ENCODE results near the gene RCL1.

Gene RCL1

GRCh38 chr9:4768681-4769080, 24.1 kb upstream of the RCL1 start:
- no peak for TF ChIP-seq GATA3 (IDR thresholded peaks at IDR 0.05; ENCODE audit: low read depth, low read length)
- no peak for TF ChIP-seq GATA2 (IDR thresholded peaks at IDR 0.05; ENCODE audit: low read depth, low read length)

GRCh38 chr9:4769321-4770080, 23.2 kb upstream of the RCL1 start:
- TF ChIP-seq GATA2 (IDR thresholded peaks at IDR 0.05; ENCODE audit: low read depth, low read length) (no peak), GATA3 (IDR thresholded peaks at IDR 0.05; ENCODE audit: low read depth, low read length) (no peak)

DNA sequence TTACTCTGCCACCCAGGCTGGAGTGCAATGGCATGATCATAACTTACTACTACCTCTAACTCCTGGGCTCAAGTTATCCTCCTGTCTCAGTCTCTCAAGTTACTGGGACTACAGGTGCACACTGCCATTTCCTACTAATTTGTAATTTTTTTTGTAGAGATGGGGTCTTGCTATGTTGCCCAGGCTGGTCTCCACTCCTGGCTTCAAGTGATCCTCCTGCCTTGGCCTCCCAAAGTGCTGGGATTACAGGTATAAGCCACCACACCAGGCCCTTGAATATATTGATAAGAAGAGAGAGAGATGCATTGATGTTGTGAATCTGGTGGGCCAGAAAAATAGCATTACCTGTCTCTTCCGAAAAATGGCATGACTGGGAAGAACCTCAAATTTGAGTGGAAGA, 21.0 kb upstream of the RCL1 start:
- no peak for TF ChIP-seq GATA2 (IDR thresholded peaks at IDR 0.05; ENCODE audit: low read depth, low read length)
- no peak for TF ChIP-seq GATA3 (IDR thresholded peaks at IDR 0.05; ENCODE audit: low read depth, low read length)

DNA sequence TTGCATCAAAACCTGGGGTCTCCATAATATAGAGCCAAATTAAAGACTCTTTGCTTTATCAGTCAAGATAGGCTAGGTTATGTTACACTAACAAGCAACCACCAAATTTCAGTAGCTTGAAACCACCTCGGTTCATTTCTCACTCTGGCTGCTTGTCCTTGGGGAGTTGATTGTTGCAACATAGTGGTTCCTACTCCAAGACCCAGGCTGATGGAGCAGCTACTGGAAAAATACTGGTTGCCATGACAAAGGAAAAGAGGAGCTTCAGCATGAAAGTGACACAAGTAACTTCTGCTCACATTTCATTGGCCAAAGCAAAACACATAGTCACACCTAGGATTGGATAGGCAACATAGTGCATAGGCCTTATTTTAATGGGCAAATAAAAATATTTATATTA, 18.5 kb upstream of the RCL1 start:
- TF ChIP-seq GATA2 (IDR thresholded peaks at IDR 0.05; ENCODE audit: low read depth, low read length) (no peak), GATA3 (IDR thresholded peaks at IDR 0.05; ENCODE audit: low read depth, low read length) (no peak)

DNA sequence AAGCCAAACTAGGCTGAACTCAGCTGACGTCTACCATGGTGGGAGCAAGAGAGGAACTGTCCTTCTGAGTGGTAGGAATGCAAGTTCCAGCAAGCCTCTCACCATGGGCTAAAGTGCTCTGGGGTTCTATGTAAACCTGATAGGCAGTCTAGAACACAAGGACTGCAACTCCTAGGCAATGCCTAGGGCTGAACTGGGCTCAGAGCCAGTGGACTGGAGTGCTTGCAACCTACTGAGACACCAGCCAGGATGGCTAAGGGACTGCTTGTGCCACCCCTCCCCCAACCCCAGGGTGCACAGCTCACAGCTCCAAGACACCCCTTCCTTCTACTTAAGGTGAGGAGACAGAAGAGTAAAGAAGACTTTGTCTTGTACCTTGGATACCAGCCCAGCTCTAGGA, 12.1 kb upstream of the RCL1 start:
- no peak for TF ChIP-seq GATA2 (IDR thresholded peaks at IDR 0.05; ENCODE audit: low read depth, low read length)
- TF ChIP-seq GATA3 (IDR thresholded peaks at IDR 0.05; ENCODE audit: low read depth, low read length), result no peak

GRCh38 chr9:4781408-4781807, 11.3 kb upstream of the RCL1 start:
- TF ChIP-seq GATA3 (IDR thresholded peaks at IDR 0.05; ENCODE audit: low read depth, low read length) (no peak), GATA2 (IDR thresholded peaks at IDR 0.05; ENCODE audit: low read depth, low read length) (no peak)

- TF ChIP-seq GATA2 (IDR thresholded peaks at IDR 0.05; ENCODE audit: low read depth, low read length) (no peak), GATA3 (IDR thresholded peaks at IDR 0.05; ENCODE audit: low read depth, low read length) (no peak)
Measured at GRCh38 chr9:4784403-4784802, 8.3 kb upstream of the RCL1 start.

DNA sequence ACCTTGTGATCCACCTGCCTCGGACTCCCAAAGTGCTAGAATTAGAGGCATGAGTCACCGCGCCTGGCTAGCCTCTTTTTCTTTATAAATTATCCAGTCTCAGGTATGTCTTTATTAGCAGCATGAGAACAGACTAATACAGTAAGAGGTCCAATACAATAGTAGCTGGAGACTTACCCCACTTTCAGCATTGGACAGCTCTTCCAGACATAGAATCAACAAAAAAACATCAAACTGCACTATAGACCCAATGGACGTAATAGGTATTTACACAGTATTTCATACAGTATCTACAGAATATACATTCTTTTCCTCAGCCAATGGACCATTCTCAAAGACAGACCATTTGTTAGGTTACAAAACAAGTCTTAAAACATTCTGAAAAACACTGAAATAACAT, 6.1 kb upstream of the RCL1 start:
- TF ChIP-seq GATA2 (IDR thresholded peaks at IDR 0.05; ENCODE audit: low read depth, low read length) (no peak), GATA3 (IDR thresholded peaks at IDR 0.05; ENCODE audit: low read depth, low read length) (no peak)

- TF ChIP-seq GATA2 (IDR thresholded peaks at IDR 0.05; ENCODE audit: low read depth, low read length) (no peak), GATA3 (IDR thresholded peaks at IDR 0.05; ENCODE audit: low read depth, low read length) (no peak)
Measured at GRCh38 chr9:4787876-4788275, 4.9 kb upstream of the RCL1 start.

GRCh38 chr9:4788703-4789102, 4.0 kb upstream of the RCL1 start:
- TF ChIP-seq GATA2 (IDR thresholded peaks at IDR 0.05; ENCODE audit: low read depth, low read length) (no peak), GATA3 (IDR thresholded peaks at IDR 0.05; ENCODE audit: low read depth, low read length) (no peak)

DNA sequence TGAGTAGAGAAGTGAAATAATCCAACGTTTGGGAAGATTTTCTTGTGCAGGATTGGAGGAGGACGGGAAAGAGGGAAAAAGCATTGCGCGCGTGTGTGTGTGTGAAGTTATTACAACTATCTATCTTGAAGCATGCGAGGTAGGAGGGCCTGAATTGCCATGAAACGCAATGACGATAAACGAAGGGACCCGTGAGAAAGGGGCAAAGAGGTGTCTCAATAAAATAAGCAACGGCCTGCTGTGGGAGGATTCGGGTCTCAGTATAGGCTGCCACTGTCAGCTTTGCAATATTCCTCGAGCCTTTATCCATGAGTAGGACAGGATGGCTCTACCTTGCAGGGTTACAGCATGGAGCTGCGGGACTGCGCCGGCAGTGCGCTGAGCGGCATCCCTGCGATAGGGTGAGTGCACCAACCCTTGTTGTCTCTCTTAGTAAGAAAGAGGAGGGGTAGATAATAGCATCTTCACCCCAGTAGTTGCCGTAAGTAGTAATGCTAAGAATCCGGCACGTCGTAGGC, 631 bp upstream of the RCL1 start:
- TF ChIP-seq GATA3 (IDR thresholded peaks at IDR 0.05; ENCODE audit: low read depth, low read length), result no peak
- TF ChIP-seq GATA2 (IDR thresholded peaks at IDR 0.05; ENCODE audit: low read depth, low read length), result peak; percentile 54

GRCh38 chr9:4793459-4794395, 983 bp downstream of the RCL1 start:
- TF ChIP-seq GATA3 (IDR thresholded peaks at IDR 0.05; ENCODE audit: low read depth, low read length), result no peak
- no peak for TF ChIP-seq GATA2 (IDR thresholded peaks at IDR 0.05; ENCODE audit: low read depth, low read length)

- TF ChIP-seq GATA3 (IDR thresholded peaks at IDR 0.05; ENCODE audit: low read depth, low read length), result no peak
- no peak for TF ChIP-seq GATA2 (IDR thresholded peaks at IDR 0.05; ENCODE audit: low read depth, low read length)
Measured at GRCh38 chr9:4794691-4795090, 1.9 kb downstream of the RCL1 start.

DNA sequence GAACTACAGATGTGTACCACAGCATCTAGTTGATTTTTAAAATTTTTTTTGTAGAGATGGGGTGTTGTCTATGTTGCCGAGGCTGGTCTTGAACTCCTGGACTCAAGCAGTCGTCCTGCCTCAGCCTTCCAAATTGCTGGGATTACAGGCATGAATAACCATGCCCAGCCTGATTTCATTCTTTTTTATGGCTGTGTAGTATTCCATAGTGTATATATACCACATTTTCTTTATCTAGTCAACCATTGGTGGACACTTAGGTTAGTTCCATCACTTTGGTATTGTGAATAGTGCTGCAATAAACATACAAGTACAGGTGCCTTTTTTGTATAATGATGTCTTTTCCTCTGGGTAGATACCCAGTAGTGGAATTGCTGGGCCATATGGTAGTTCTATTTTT, 3.8 kb downstream of the RCL1 start:
- TF ChIP-seq GATA2 (IDR thresholded peaks at IDR 0.05; ENCODE audit: low read depth, low read length) (no peak), GATA3 (IDR thresholded peaks at IDR 0.05; ENCODE audit: low read depth, low read length) (no peak)

All from SH-SY5Y (cell line).